ENCODE data around the gene PON1.

The PON1 gene

DNA sequence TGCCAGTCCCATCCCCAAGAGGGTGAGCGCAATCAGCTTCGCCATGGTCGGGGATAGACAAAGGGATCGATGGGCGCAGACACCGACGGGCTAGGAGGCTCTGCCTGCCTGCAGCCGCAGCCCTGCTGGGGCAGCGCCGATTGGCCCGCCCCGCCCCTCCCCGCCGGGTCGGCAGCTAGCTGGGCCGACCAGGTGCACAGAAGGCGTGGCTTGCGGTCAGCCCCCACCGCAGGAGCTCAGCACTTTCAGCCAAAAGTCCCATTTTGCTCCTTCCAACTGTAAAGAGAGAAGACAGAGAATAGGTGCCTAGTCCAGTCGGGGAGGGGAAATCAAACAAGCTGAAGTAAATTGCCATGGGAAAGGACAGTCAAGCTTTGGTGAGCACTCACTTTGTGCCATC is at the start of gene PON1:
Gene PON1, minus strand, starts transcription at position 102 of the 400 bp plus-strand sequence. Its CDS starts 57 bp downstream, at position 45.
- no peak for DNase-seq (ENCODE audit: low spot score)

DNA sequence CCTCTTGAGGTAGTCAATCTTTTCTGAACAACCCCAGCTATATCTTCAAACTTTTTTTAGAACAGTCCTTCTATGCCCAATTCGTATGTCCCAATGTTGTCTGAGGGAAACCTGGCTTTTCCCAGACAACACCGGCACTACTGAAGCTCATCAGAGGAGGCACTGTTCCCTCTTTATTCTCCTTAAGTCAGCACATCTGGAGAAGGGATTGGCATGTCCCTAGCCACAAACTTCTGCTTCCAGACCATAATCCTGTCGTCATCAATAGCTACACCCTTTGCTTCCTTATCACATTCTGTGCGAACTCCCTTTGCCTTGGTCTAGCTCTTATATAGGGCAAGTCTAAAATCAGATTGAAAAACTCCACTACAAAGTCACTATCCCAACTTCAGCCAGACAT is 49.0 kb upstream of the PON1 start:
- DNase-seq (ENCODE audit: low spot score), result no peak

DNA sequence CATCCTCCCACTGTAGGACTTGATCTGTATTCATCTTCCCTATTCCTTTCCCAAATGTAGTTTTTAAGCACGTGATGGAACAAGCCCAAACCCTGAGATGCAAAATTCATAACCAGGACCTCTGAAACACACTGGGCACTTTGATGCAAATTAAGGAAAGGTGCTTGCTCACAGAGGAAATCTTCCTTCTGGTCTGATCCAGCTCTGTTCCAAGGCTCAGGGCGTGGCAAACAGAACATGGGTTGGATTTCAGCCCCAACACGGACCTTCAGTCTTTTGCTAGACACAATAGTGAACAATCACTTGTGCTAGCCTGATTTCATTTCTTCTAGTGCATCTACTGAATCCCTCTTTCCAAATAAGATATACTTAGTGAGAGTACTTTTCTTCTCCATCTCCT is 43.9 kb upstream of the PON1 start:
- DNase-seq (ENCODE audit: low spot score), result no peak

DNA sequence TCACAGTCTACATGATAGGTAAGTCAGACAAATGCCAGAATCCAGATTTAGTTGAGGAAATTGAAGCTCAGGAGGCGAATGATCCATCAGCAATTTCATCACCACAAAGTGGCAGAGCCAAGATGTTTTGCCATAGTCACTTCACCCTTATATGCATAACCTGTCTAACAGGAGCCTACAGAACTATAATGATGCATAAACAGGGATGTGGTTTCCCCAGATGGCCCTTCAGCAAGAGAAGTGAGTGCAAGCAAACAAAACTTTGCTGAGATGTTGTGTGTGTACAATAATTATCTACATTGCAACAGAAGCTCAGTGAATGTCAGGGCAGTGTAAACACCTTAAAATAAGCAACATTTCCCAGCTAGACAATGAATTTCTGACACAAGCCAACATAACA is 43.3 kb upstream of the PON1 start:
- no peak for DNase-seq (ENCODE audit: low spot score)

DNA sequence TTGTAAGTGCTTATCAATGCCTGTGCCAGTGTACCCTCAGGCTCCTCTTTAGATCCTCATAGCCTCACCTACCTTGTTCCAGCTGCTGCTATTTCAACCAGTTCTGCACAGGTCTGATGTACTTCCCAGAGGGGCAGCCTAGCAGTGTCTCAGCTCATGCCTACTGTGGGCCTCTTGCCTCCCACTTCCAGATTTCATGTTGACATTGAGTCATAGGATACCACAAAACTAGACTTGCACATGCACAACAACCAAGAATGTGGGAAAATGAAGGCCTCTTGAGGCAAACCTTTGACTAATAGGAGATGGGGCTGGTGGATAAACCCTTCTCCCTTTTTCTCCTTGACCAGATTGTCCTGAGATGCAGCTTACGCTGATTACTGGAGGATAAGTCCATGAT is 40.8 kb upstream of the PON1 start:
- DNase-seq (ENCODE audit: low spot score), result no peak

DNA sequence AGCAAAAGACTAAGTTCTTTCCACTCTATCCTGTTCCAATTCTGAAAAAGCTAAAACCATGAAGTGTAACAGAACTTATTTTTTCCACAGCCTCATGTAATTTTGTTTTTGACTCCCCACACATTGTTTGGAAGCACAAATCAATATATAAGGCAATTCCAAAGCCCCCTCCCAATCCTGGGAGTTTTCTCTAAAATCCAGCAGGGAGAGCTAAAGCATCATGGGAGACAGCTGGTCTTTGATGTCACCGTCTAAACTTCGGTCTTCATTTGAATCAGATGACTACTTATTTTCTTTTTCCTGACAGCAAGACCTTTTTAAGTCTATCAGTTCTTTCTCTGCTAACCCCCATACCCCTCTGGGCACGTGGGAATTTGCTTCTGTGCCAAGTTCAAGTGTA is 33.3 kb upstream of the PON1 start:
- no peak for DNase-seq (ENCODE audit: low spot score)

DNA sequence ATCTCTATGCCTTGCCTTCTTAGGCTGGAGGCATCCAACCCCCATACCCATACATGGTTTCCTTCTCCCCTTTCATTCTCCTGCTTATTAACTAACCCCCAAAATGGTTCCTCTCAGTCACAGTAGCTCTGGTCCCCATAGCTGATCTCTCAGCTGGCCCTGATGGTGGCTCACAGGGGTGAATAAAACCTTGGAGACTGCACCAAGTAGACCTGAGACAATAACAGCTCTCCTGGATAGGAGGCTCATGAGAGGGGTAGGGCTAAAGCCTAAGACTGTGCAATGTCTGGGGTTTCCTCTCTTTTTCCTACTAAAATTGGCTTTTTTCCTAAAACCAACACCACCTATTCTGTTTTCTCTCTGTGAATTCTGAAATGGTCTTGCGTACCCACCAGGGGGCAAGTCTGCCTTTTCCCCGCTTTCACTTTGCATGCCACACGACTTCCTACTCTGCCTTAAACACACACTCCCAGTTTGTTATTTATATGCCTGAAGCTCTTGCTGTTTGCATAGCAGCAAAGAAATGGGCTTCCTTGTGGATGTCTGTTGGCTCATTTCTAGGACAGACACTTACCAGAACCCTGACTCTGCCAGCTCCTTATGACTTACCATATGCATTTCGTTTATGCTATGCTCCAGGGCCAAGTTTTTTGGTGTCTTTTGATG is 18.4 kb upstream of the PON1 start:
- no peak for DNase-seq (ENCODE audit: low spot score)

DNA sequence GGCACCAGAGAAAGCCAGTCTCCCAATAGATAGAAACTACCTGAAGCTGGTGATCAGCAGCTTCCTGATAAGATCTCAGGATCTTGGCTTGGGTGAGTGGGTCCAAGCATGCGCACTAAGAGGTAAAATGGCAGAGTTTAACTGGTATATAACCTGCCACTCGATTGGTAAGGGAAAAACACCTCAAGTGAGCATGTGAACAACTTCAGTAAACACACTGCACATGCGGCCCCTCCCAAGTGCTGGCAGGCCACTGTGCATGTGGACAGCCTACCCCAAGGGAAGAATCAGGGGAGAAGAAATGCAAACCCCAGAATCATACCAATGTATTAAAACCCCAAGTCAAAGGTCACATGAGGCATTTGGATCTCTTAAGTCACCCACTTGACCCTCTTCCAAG is 17.7 kb upstream of the PON1 start:
- DNase-seq (ENCODE audit: low spot score), result no peak

DNA sequence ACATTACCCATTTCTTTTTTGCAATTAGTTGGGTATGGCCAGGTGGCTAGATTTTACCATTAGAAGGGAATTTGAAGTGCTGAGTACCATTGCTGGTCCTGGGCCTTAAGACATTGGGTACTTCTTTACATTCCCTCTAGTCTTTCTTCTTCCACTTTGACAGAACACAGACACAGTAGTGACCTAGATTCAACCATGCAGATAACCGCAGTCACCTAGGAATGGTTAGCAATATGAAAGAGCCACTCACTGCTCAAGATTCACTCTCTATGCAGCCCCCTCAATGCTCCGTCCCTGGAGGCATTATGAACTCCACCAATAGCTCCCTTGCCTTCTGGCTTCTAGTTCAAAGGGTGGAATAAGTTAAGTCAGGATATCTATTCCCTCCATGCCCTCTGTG is 16.2 kb upstream of the PON1 start:
- DNase-seq (ENCODE audit: low spot score), result no peak

DNA sequence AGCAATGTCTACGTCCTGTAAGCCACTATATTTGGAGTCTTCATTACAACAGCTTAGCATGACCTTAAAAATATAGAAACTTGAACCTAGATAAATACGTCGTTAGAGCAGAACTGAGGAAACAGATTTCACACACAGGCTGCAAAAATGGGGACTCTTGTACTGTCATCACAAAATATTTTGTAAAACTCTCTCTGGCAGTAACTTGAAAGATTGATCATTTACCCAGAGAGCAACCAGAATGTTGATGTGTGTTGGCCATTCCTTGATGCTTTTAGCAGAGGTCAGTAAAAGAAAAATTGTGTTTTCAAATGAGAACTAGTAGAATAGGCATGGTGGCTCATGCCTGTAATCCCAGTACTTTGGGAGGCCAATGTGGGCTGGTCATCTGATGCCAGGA is 14.5 kb upstream of the PON1 start:
- no peak for DNase-seq (ENCODE audit: low spot score)

DNA sequence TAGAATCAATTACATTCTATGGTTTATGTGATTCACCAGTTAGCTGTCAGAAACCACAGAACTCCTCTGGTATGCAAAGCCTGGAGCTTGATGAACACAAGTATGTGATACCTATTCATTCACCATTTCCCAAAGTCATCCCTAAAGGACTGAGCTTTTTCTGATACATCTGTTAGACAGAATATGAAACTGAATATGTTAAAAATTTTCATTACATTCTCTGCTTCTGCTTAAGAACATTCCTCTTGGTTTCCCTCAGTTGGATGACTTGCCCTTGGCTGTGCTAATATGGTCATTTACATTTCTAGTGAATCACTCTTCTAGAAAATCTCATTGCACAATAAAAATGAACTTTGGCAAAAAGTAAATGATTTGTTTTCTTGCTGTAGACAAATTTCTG is 10.8 kb upstream of the PON1 start:
- no peak for DNase-seq (ENCODE audit: low spot score)

DNA sequence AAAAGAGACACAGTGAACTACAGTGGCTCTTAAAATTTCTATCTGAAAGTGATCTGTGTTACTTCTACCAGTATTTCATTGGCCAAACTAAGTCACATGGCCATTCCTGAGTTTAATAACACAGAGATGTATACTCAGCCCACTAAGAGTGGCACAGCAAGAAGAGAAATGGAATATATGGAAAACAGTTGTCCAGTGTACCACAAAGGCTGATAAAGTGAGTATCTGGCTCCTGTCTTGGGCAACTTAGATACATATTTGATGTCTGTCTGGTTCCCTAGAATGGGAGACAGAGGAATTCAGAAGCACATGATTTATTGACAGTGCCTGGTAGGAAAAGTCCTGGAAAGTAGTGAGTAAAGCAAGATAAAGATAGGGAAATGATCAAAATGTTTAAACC is 10.1 kb upstream of the PON1 start:
- DNase-seq (ENCODE audit: low spot score), result no peak

DNA sequence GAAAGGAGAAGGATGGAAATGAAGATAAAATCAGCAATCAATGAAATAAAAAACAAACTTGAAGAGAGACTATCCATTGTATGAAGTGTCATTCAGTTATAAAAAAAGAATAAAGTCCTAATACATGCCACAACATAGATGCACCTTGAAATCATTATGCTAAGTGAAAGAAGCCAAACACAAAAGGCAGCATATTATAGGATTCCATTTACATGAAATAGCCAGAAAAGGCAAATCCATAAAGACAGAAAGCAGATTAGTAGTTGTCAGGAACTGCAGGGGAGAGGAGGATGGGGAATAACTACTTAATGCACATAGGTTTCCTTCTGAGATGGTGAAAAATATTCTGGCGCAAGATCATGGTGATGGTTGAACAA is 6.6 kb upstream of the PON1 start:
- DNase-seq (ENCODE audit: low spot score), result no peak

DNA sequence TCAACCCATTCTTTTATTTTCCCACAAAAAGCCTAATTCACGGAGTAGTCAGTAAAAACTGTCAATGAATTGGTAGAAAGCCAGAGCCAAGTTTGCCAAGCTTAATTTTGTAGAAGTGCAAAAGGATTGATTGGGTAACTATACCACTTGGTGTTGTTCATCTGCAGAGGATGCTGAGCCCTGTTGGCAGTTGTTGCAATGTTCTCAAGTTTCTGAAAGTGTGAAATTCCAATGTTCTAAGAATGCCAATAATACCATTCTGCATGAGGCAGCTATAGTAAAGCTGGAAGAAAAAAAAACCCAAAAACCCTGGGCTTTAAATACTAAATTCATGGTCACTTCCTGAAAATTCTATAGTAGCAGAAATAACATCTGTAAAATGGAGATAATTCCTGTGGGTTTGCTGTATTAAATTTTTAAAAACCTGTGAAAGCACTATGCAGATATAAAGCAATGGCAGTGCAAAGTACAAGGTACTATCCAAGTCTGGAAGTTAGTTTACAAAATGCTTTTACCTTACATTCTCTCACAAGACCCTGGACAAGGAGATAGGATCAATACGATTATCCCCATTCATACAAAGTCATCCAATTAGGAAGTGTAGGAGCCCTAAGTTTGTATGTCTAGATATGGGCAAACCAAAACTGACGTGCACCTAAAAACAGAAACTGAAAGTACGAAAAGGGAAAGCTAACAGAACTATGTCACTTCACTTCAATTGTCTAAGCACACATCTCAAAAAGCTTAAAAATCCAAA is 6.0 kb upstream of the PON1 start:
- DNase-seq (ENCODE audit: low spot score), result no peak

DNA sequence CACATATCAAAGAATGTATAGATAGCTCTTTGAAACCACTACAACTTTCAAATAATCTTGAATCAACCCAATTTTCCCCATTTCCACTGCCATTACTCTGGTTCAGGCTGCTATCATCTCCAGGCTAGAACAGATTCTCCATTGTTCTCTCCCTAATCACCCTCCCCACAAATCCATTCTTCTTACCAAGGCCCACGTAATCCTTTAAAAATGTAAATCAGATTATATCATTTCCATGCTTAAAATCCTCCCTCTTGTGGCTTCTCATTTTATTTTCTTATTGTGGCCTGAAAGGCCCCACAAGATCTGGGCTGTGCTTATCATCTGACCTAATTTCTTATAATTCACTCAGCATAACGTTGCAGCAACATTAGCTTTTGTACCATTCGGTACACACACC is 3.0 kb upstream of the PON1 start:
- DNase-seq (ENCODE audit: low spot score), result no peak

DNA sequence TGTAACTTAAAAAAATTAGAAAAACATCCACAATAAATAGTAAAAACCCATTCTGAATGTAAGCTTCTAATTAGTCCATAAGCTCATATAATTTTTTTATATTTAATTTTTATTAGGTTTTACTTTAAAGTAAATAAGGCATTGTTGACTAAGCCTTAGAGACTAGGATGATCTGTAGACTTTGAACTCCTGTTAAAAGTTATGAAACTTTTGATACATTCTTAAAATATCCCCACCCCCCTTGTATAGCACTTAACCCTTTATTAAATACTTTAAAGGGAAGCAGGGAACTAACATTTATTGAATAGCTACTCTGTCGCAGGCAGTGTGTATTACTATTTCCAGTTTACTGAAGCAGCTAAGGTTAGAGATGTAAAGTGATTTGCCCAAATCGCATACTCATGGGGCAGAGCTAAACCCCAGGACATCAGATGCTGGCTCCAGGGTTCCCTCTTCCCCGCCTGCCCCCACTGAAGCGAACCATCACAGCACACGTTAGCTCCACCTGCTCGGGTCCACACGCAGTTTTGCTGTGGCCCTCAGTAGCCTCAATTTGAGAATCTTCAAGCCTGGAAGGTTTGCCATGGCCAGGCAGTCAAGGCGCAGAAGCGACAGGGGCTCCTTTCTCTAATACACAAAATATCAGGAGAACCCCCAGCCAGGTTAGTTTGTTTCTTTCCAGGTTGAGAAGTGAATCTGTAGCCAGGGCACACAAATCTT is 762 bp downstream of the PON1 start:
- no peak for DNase-seq (ENCODE audit: low spot score)

DNA sequence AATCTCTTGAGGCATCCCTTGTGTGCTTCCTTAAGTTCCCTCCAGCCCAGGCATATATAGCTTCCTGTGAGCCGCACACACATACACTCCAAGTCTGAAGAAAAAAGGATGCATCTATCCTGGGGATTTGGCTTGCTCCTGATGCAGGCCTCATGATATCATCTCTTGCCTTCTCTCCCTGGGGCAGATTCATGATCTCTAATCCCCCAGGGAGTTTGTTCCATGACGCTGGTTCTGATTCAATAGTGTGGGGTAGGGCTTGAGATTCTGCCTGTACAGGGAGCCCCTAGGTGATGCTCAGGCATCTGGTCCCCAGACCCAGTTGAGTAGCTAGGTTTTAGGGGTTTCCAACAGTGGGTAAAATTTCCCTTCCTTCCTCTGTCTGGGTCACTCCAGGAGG is 1.5 kb downstream of the PON1 start:
- no peak for DNase-seq (ENCODE audit: low spot score)

DNA sequence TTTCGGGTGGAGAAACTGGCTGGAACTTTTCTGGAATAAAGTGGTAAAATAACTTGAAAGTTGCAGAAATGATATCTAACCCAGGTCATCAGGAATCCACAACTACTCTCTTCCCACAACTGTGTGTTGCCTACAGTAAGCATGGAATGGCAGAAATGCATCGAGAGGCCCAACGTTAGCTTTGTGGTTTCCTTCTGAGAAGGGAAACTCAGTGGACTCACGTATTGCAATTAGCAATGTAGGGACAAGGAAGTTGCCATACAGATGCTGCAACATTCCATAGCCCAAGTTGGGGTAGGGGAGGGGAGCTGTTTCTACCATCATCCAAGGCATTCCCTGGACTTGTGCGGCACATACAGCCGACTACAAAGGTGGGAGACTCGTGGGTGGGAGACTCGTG is 1.9 kb downstream of the PON1 start:
- DNase-seq (ENCODE audit: low spot score), result no peak

DNA sequence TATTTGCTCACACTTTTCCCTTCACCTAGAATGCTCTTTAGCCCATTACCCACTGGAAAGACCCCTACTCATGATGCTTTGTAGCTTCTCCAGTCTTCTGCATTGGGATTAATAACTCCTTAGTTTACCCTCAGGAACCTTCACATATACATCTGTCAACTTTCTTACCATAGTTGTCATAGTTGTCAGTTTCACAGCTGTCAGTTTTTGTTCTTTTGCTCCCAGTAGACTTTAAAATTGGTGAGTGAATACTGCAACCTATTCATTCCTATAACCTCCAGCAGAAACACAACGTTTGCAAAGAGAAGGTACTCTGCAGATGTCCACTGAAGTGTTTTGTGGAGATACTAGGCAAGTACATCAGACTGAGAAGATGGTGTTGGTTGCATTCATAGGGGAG is 2.6 kb downstream of the PON1 start:
- DNase-seq (ENCODE audit: low spot score), result no peak

DNA sequence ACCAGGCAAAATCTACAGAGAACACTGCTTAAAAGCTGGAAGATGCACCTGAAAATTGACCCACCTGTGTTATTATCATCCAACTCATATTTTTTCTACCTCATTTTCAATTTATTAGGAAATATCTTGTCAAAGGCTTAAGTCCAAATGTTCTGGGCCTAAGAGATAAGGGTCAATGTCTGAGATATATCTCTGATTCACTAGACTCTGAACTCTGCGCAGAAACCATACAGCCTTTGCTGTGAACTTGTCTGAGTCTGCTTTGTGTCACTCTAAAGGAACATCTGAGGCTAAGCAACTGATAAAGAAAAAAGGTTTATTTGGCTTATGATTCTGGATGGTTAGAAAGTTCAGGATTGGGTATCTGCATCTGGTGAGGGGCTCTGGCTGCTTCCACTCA is 3.7 kb downstream of the PON1 start:
- DNase-seq (ENCODE audit: low spot score), result no peak

DNA sequence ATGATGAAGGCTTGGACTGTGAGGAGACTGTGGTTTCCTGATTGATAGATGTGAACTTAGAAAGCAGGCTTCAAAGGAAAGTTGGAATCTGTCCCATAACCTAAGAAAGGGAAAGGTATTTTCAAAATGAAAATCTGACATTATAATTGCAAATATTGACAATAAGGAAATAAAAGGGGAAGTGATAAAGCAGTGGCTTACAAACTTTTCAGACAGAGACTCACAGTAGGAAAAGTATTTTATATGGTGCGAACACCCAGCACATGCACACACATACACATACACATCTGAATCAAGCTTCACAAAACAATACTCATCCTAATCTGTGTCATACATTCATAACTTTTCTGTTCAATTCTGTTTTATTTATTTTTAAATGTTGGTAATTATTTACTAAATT is 4.8 kb downstream of the PON1 start:
- no peak for DNase-seq (ENCODE audit: low spot score)

DNA sequence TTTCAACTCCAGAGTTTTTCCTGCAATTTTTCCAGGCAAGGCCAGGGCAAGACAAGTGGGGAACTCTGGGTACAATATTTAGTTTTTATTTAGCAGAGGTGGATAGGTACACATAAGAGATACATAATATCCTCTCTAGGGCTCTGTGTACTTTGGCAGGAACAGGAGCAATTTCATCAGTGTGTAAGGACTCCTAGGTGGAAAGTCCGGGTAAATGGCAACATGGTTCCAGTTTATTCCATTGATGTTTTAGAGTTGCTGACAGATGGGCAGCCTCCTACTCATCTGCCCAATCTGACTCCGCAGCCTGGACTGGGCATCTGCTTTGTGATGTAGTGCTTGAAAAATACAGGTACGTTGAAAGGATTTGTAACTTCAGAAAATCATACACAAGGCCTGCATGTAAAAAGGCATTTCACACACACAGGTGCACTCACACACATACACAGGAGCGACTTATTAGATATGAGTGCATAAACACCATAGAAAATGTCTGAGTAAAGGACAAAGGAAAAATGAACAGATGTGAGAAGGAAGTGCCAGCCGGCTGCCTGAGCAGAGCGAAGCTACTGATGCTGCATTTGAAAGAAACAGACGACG is 5.7 kb downstream of the PON1 start:
- DNase-seq (ENCODE audit: low spot score), result no peak

DNA sequence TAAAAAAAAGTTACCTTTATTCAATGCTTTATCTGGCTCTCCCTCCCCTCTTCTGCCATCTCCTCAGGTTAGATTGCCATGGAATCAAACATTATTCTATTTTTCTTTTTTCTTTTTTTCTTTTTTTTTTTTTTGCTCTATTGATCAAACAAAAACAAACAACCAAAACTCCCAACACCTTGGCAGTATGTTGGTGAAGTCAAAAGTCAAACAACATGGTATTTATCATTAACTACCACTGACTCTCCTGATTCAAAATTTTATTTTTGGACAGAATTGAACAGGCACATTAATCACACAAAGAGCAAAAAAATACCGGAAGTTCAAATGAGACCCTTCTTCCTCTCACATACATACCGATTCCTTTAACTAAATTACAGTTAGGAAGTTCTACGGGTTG is 6.4 kb downstream of the PON1 start:
- no peak for DNase-seq (ENCODE audit: low spot score)
